ENCODE data around the gene MT1A. TPM values are rescaled to one million over a fixed set of nuclear protein-coding genes. Genes with fewer than 3 reads are reported as not detected.

Gene MT1A
- total and polyA plus RNA-seq, 7 experiments from 2014 or later, result 0.92 TPM; not detected in 6

GRCh38 chr16:56606071-56606475 is 32.4 kb upstream of the MT1A start:
- Histone ChIP-seq H3K27ac (ENCODE audit: low read depth, low read length) (no peak overlapping the region), H3K4me1 (ENCODE audit: control insufficient read depth in 2 of 2, insufficient read depth in 2 of 2, low read length in 2 of 2) (peaks cover 27 to 34% of the 10 kb centered on the region in 2 donors), H3K9me3 (ENCODE audit: control insufficient read depth in 2 of 3, low read length in 3 of 3) (no peaks in the 10 kb centered on the region), H3K27me3 (ENCODE audit: control insufficient read depth in 2 of 2, insufficient read depth in 2 of 2, low read length in 2 of 2) (no peaks in the 10 kb centered on the region), H3K4me3 (ENCODE audit: low read length) (no peak overlapping the region), H3K36me3 (ENCODE audit: control insufficient read depth in 2 of 3, insufficient read depth in 3 of 3, low read length in 3 of 3) (no peaks in the 10 kb centered on the region)
- intact Hi-C loops (cut with micrococcal nuclease), result loop anchor here (2.0 to 5.0 kb wide), 4 partner anchors 19 to 581 kb away; partner anchors contain the start of genes AMFR (in 1 of the 2), HERPUD1 (in 1 of the 2), PSME3IP1 (in 1 of the 2) and RSPRY1 (in 1 of the 2)
- H3K4me3 Mint-ChIP-seq, result no peak overlapping the region
- peaks cover 0 to 3% (median 0%) of the 10 kb centered on the region in 5 donors for H3K36me3 Mint-ChIP-seq
- ATAC-seq (no peak), DNase-seq (no peak)
- H3K4me1 Mint-ChIP-seq, result peaks cover 32 to 45% (median 40%) of the 10 kb centered on the region in 7 donors
- H3K27me3 Mint-ChIP-seq, result peaks cover 0 to 3% (median 0%) of the 10 kb centered on the region in 5 donors
- H3K9me3 Mint-ChIP-seq, result no peaks in the 10 kb centered on the region
- POLR2A ChIA-PET, result interaction anchor here (0.7 to 4.8 kb wide), 6 partner anchors 9 to 102 kb away, joined by 3 to 23 read pairs (median 8); partner anchors contain the start of gene MT1X
- CTCF ChIA-PET, result interaction anchor here (1.6 to 1.9 kb wide), 2 partner anchors 29 to 96 kb away, joined by 4 to 14 read pairs; no protein-coding TSS in a partner anchor
- peak overlapping the region; percentile 28 to 97 (median 85) for H3K27ac Mint-ChIP-seq

- H3K4me1 Mint-ChIP-seq, result peaks cover 35 to 49% (median 45%) of the 10 kb centered on the region in 7 donors
These were observed 31.9 kb upstream of the MT1A start for GRCh38 chr16:56606476-56607108.

GRCh38 chr16:56607109-56607618 is 31.3 kb upstream of the MT1A start:
- H3K27ac Mint-ChIP-seq, result peak overlapping the region; percentile 28 to 97 (median 88)
- H3K4me1 ChIP-seq (ENCODE audit: control insufficient read depth in 2 of 2, insufficient read depth in 2 of 2, low read length in 2 of 2), result peaks cover 29 to 34% of the 10 kb centered on the region in 2 donors
- H3K4me3 Mint-ChIP-seq, result peak overlapping the region; percentile 30 to 95 (median 84)
- H3K27me3 Mint-ChIP-seq, result no peaks in the 10 kb centered on the region
- H3K27ac ChIP-seq (ENCODE audit: low read depth, low read length), result peak overlapping the region; percentile 94
- no peaks in the 10 kb centered on the region for H3K27me3 ChIP-seq (ENCODE audit: control insufficient read depth in 2 of 2, insufficient read depth in 2 of 2, low read length in 2 of 2)
- intact Hi-C loops (cut with micrococcal nuclease), result loop anchor here (2.0 to 5.0 kb wide), 4 partner anchors 20 to 580 kb away; partner anchors contain the start of genes AMFR (in 1 of the 2), HERPUD1 (in 1 of the 2), PSME3IP1 (in 1 of the 2) and RSPRY1 (in 1 of the 2)
- H3K4me1 Mint-ChIP-seq, result peaks cover 35 to 49% (median 46%) of the 10 kb centered on the region in 7 donors
- peak in 7 of 9 donors; percentile 24 to 47 (median 34) for DNase-seq
- ChIA-PET POLR2A (interaction anchor here (1.0 to 4.8 kb wide), 7 partner anchors 10 to 101 kb away, joined by 5 to 23 read pairs (median 10); partner anchors contain the start of gene MT1X), CTCF (interaction anchor here (1.1 kb wide), 1 partner anchor 94 kb away, joined by 3 read pairs; no protein-coding TSS in a partner anchor)
- H3K36me3 Mint-ChIP-seq, result peaks cover 0 to 5% (median 0%) of the 10 kb centered on the region in 5 donors
- H3K9me3 ChIP-seq (ENCODE audit: control insufficient read depth in 2 of 3, low read length in 3 of 3), result no peaks in the 10 kb centered on the region
- H3K9me3 Mint-ChIP-seq, result no peaks in the 10 kb centered on the region
- no peak overlapping the region for H3K4me3 ChIP-seq (ENCODE audit: low read length)
- H3K36me3 ChIP-seq (ENCODE audit: control insufficient read depth in 2 of 3, insufficient read depth in 3 of 3, low read length in 3 of 3), result no peaks in the 10 kb centered on the region
- ATAC-seq, result no peak

More at GRCh38 chr16:56606476-56607108, 31.9 kb upstream of the MT1A start:
- Histone ChIP-seq H3K9me3 (ENCODE audit: control insufficient read depth in 2 of 3, low read length in 3 of 3) (no peaks in the 10 kb centered on the region), H3K36me3 (ENCODE audit: control insufficient read depth in 2 of 3, insufficient read depth in 3 of 3, low read length in 3 of 3) (no peaks in the 10 kb centered on the region), H3K4me3 (ENCODE audit: low read length) (no peak overlapping the region), H3K4me1 (ENCODE audit: control insufficient read depth in 2 of 2, insufficient read depth in 2 of 2, low read length in 2 of 2) (peaks cover 29 to 34% of the 10 kb centered on the region in 2 donors), H3K27me3 (ENCODE audit: control insufficient read depth in 2 of 2, insufficient read depth in 2 of 2, low read length in 2 of 2) (no peaks in the 10 kb centered on the region), H3K27ac (ENCODE audit: low read depth, low read length) (peak overlapping the region; percentile 94)
- Mint-ChIP-seq H3K27me3 (no peaks in the 10 kb centered on the region), H3K9me3 (no peaks in the 10 kb centered on the region), H3K36me3 (peaks cover 0 to 5% (median 0%) of the 10 kb centered on the region in 5 donors), H3K27ac (peak overlapping the region; percentile 28 to 97 (median 88)), H3K4me3 (peak overlapping the region; percentile 30 to 95 (median 84))
- DNase-seq (no peak), ATAC-seq (no peak)
- CTCF ChIA-PET, result interaction anchor here (1.1 kb wide), 1 partner anchor 94 kb away, joined by 3 read pairs; no protein-coding TSS in a partner anchor
- POLR2A ChIA-PET, result interaction anchor here (0.7 to 4.8 kb wide), 8 partner anchors 11 to 101 kb away, joined by 3 to 23 read pairs (median 10); partner anchors contain the start of gene MT1X
- intact Hi-C loops (cut with micrococcal nuclease), result loop anchor here (2.0 to 5.0 kb wide), 4 partner anchors 20 to 581 kb away; partner anchors contain the start of genes AMFR (in 1 of the 2), HERPUD1 (in 1 of the 2), PSME3IP1 (in 1 of the 2) and RSPRY1 (in 1 of the 2)

GRCh38 chr16:56607675-56608042 is 30.8 kb upstream of the MT1A start:
- peak overlapping the region; percentile 75 to 100 (median 86) for H3K4me3 Mint-ChIP-seq
- H3K4me3 ChIP-seq (ENCODE audit: low read length), result peak overlapping the region; percentile 97
- intact Hi-C loops (cut with micrococcal nuclease), result loop anchor here (1.0 to 5.0 kb wide), 18 partner anchors 10 to 1521 kb away; partner anchors contain the start of genes MT1E (in 2 of the 2), MT1X (in 2 of the 2), AMFR (in 1 of the 2) and CFAP20 (in 1 of the 2)
- ChIA-PET POLR2A (interaction anchor here (1.7 to 4.8 kb wide), 6 partner anchors 31 to 100 kb away, joined by 5 to 23 read pairs (median 10); partner anchors contain the start of gene MT1X), CTCF (interaction anchor here (1.1 kb wide), 1 partner anchor 93 kb away, joined by 3 read pairs; no protein-coding TSS in a partner anchor)
- ATAC-seq (no peak), DNase-seq (no peak)
- H3K4me1 Mint-ChIP-seq, result peaks cover 35 to 50% (median 47%) of the 10 kb centered on the region in 7 donors
- H3K27me3 Mint-ChIP-seq, result no peaks in the 10 kb centered on the region
- peaks cover 29 to 34% of the 10 kb centered on the region in 2 donors for H3K4me1 ChIP-seq (ENCODE audit: control insufficient read depth in 2 of 2, insufficient read depth in 2 of 2, low read length in 2 of 2)
- H3K36me3 Mint-ChIP-seq, result peaks cover 0 to 5% (median 0%) of the 10 kb centered on the region in 5 donors
- H3K9me3 Mint-ChIP-seq, result no peaks in the 10 kb centered on the region
- peak overlapping the region; percentile 28 to 97 (median 88) for H3K27ac Mint-ChIP-seq
- H3K27ac ChIP-seq (ENCODE audit: low read depth, low read length), result peak overlapping the region; percentile 94
- H3K9me3 ChIP-seq (ENCODE audit: control insufficient read depth in 2 of 3, low read length in 3 of 3), result no peaks in the 10 kb centered on the region
- H3K27me3 ChIP-seq (ENCODE audit: control insufficient read depth in 2 of 2, insufficient read depth in 2 of 2, low read length in 2 of 2), result no peaks in the 10 kb centered on the region
- H3K36me3 ChIP-seq (ENCODE audit: control insufficient read depth in 2 of 3, insufficient read depth in 3 of 3, low read length in 3 of 3), result no peaks in the 10 kb centered on the region

GRCh38 chr16:56608043-56608875 is 30.2 kb upstream of the MT1A start, which contains the start of gene MT2A:
Gene MT2A, plus strand, starts transcription at chr16:56608584. Its CDS starts 72 bp downstream, at chr16:56608656.
- ChIA-PET CTCF (interaction anchor here (1.0 to 2.3 kb wide), 2 partner anchors 16 to 93 kb away, joined by 3 to 5 read pairs; no protein-coding TSS in a partner anchor), POLR2A (interaction anchor here (0.7 to 4.8 kb wide), 12 partner anchors 15 to 100 kb away, joined by 3 to 23 read pairs (median 4); partner anchors contain the start of genes MT1F and MT1X)
- intact Hi-C loops (cut with micrococcal nuclease), result loop anchor here (1.0 to 5.0 kb wide), 17 partner anchors 9 to 1521 kb away; partner anchors contain the start of genes MT1E (in 2 of the 2), MT1X (in 2 of the 2), AMFR (in 1 of the 2) and CFAP20 (in 1 of the 2)

More at GRCh38 chr16:56608043-56608875, 30.2 kb upstream of the MT1A start, which contains the start of gene MT2A:
- peak within 1 kb of the TSS; percentile 94 for H3K27ac ChIP-seq (ENCODE audit: low read depth, low read length)
- DNase-seq (peak; percentile 70 to 89 (median 84)), ATAC-seq (peak; percentile 88)
- Mint-ChIP-seq H3K36me3 (peaks cover 0 to 5% (median 0%) of the 10 kb centered on the region in 5 donors), H3K9me3 (no peaks in the 10 kb centered on the region), H3K27me3 (no peaks in the 10 kb centered on the region), H3K4me1 (peaks cover 35 to 52% (median 47%) of the 10 kb centered on the region in 7 donors), H3K4me3 (peak within 1 kb of the TSS; percentile 85 to 100 (median 96)), H3K27ac (peak within 1 kb of the TSS; percentile 85 to 99 (median 93))
- peak within 1 kb of the TSS; percentile 97 for H3K4me3 ChIP-seq (ENCODE audit: low read length)
- no peaks in the 10 kb centered on the region for H3K36me3 ChIP-seq (ENCODE audit: control insufficient read depth in 2 of 3, insufficient read depth in 3 of 3, low read length in 3 of 3)
- no peaks in the 10 kb centered on the region for H3K27me3 ChIP-seq (ENCODE audit: control insufficient read depth in 2 of 2, insufficient read depth in 2 of 2, low read length in 2 of 2)
- peaks cover 29 to 34% of the 10 kb centered on the region in 2 donors for H3K4me1 ChIP-seq (ENCODE audit: control insufficient read depth in 2 of 2, insufficient read depth in 2 of 2, low read length in 2 of 2)
- no peaks in the 10 kb centered on the region for H3K9me3 ChIP-seq (ENCODE audit: control insufficient read depth in 2 of 3, low read length in 3 of 3)
